ENCODE results near the gene NKAIN4. TPM values are rescaled to one million over a fixed set of nuclear protein-coding genes. Genes with fewer than 3 reads are reported as not detected.

NKAIN4 gene
- polyA plus RNA-seq, 3 donors = 21.8 to 41.3 (median 36.6) TPM

DNA sequence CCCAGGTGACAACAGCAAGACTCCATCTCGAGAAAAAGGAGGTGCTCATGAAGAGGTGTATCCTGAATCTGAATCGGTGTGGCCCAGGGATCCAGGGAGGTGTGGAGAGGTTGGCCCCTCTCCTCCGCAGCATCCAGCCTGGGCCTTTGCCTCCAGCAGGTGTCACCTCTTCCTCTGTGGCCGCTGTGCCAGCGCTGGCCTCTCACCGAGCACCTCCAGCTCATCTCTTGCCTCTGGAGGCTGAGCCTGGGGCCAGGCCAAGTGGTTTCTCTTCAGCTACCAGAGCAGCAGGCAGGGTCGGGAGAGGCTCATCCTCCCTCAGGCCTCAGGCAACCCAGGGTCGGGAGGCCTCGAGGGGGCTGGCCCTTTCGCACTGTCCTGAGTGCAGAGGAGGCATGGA lies 37.5 kb upstream of the NKAIN4 start:
- no peak for DNase-seq (ENCODE audit: extremely low read depth in 1 of 11, low read depth in 9 of 11, low spot score in 4 of 11)

DNA sequence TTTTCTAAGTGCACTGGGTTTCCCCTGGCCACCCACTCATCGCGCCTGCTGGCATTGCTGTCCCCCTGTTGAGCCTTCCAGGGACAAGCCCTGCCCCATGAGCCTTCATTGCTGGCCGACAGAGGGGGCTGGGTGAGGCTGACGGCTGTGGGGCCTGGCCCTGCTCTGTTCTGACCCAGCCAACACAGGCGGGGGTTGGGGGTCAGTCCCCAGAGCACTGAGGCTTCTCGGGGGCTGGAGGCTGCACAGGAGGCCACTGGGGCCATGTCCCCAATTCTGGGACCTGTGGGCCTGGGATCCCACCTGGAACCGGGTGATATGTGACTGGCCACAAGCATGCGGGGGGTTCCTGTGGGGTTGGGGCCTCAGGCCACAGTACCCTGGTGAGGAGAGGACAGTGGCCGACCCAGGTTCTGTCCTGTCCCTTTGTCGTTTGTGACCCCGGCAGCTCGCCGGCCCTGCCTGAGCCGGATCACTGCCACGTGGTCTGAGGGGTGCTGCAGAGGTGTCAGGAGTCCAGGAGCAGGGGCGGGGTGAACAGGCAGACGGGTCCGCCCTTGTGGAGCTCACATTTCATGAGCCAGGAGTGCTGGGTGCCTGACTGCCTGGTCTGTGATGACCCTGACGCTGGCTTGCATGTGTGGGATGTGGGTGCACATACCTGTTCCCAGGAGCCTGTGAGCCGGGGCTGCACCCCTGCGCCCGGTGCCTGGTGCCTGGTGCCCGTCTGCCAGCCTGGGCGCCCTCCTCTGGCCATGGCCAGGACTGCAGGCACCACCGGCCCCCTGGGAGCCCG lies 36.6 kb upstream of the NKAIN4 start:
- no peak for DNase-seq (ENCODE audit: extremely low read depth in 1 of 11, low read depth in 9 of 11, low spot score in 4 of 11)

DNA sequence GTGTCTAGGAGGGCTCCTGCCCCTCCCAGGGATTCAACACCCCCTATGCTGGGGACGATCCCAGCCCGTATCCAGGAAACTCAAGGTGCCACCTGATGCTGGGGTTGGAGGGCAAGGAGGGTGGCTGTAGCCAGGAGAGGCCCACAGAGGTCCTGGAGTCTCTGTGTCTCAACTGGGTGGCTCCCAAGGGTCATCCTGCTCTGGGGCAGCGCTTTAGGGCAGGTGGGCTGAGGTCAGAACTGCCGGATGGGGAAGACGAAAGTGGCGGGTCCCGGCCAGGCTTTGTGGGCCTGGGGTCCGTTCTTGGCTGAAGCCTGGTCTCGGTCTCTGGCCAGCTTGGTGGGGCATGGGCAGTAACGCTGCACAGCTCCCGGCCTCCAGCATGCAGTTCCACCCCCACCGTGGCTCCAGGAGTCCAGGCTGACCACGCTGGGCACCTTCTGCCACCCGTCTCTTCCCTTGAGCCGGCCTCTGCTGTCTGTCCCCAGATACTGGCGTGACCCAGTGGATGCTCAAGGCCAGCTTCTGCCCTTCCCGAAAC lies 35.9 kb upstream of the NKAIN4 start:
- no peak for DNase-seq (ENCODE audit: extremely low read depth in 1 of 11, low read depth in 9 of 11, low spot score in 4 of 11)

DNA sequence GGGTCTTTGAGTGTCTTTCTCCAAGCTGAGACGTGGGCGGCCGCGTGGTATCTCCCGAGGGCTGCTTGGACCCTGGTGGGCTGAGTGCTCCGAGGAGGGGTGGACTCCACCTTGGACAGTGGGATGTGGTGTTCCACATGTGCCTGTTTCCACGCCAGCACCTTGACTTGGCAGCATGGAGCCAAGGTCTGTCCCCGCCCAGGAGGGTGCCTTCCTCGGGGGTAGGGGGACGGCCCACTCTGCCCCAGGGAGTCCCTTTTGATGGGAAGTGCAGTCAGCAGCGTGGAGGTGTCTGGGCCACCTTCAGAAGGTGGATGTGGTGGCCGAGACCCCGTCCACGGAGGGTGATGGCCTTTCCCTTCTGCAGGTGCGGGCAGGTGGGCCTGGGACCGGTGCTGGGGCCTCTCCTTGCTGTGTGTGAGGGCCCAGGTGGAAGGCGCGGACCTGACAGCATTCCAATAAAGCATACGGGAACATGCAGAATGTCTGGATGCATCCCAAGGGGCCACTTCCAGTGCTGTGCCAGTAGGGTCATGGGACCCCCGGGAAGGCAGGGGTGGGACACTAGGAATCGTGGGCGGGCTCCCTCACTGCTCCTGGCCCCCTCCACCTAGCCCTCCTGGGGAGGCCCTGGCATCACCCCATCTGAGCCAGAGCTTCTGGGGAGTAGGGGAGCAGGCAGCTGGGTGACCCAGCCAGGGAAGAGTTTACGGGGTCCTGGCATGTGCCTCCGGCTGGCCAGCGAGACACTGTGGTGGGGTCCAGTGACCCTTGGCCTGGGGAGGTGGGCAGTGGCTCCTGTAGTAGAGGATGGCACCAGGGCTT lies 35.3 kb upstream of the NKAIN4 start:
- no peak for DNase-seq (ENCODE audit: extremely low read depth in 1 of 11, low read depth in 9 of 11, low spot score in 4 of 11)

DNA sequence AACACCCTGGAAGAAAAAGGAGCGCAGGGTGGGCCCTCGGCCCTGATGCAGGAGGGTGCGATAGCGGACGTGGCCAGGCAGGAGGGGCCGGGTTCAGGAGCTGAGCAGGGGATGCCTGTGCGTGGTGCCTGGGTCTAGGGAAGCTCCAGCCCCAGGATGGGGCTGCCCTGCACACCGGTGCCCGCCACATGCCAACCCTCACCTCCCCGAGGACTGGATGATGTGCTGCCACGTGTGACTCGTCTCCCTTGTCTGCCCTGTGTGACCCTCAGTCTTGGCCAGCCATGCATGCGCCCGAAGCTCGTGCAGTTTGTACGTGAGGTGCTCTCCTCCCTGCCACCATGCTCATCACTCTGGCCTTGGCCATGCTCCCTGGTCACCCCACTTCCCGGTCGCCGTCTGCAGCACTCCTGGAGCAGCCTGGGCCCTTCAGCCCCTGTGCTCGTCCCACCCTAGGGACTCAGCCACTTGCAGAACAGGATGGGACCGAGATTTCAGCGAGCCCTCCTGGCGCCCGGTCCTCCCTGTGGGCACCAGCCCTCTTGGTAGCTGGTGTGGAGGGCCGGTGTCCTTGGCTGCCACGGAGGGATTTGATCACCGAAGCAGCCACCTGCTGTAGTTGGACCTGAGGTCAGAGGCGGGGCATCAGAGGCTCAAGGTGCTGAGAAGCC lies 34.5 kb upstream of the NKAIN4 start:
- DNase-seq (ENCODE audit: extremely low read depth in 1 of 11, low read depth in 9 of 11, low spot score in 4 of 11) = no peak

DNA sequence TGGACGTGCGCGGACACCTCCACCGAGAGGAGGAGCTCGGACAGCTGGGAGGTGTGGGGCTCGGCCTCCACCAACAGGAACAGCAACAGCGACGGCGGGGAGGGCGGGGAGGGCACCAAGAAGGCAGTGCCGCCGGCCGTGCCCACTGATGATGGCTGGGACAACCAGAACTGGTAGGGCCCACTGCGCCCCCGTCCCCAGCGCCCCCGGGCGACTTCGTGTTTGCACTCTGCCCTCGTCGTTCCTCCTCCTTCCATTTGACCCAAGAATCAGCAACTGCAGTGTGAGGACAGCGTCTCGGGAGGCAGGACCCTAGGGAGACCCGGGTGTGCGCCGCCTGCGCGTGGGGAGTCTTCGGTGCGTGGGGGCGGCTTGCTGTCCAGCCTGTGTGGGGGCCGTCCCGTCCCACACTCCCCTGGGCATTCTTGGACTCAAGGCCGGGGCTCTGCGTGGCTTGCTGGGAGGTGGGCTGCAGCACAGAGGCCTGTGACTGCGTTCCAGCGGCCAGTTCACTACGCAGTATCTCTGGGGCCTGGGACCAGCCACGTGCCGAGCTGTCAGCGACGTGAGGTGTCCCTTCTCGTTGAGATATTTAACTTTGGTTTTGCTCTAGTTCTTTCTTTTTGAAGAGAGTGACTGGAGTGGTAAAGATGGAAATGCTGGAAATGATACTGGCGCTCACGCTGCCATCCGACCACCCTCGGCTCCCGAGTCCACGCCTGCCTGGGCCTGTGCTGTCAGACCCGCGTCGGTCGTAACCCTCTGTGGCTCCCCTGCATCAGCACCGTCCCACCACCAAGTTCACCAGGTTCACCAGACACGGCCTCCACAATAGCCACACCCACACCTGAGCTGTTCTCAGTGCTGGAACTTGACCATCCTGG lies 33.7 kb upstream of the NKAIN4 start:
- no peak for DNase-seq (ENCODE audit: extremely low read depth in 1 of 11, low read depth in 9 of 11, low spot score in 4 of 11)

DNA sequence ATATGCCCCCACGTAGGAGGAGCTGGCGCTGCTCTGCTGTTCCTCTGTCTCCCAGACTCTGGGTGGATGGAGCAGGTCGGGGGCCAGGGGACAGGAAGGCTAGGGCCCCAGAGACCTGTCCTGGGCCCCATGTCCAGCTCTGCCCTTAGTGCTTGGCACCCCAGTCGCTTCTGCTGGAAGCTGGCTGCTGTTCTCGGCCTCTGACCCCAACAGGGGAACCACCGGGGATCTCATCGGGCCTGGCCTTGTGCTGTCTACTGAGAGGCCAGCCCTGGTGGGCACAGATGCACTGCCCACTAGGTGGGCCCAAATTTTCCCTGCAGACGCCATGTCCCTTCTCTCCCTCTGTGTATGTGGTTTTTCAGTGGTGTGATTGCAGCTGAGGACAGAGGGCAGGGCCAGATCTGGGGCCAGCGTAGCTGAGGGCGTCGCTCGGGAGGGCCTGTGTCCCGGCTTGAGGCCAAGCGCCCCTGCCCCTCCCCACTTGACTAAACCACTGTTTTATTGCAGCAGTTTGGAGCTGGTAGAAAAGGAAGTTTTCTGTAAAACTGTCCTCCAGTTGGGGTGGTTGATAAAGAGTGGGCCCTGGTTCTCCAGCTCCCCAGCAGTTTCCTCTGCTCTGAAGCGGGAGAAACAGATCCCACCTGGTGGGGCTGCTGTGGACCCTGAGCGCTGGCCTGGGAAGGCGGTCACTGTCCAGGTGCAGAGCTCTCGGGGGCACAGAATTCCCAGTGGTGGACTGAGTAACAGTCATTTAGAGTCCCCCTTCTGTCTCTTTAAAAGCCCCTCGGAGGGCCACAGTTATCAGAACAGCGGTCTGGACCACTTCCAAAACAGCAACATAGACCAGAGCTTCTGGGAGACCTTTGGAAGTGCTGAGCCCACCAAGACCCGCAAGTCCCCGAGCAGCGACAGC lies 32.8 kb upstream of the NKAIN4 start:
- no peak for DNase-seq (ENCODE audit: extremely low read depth in 1 of 11, low read depth in 9 of 11, low spot score in 4 of 11)

DNA sequence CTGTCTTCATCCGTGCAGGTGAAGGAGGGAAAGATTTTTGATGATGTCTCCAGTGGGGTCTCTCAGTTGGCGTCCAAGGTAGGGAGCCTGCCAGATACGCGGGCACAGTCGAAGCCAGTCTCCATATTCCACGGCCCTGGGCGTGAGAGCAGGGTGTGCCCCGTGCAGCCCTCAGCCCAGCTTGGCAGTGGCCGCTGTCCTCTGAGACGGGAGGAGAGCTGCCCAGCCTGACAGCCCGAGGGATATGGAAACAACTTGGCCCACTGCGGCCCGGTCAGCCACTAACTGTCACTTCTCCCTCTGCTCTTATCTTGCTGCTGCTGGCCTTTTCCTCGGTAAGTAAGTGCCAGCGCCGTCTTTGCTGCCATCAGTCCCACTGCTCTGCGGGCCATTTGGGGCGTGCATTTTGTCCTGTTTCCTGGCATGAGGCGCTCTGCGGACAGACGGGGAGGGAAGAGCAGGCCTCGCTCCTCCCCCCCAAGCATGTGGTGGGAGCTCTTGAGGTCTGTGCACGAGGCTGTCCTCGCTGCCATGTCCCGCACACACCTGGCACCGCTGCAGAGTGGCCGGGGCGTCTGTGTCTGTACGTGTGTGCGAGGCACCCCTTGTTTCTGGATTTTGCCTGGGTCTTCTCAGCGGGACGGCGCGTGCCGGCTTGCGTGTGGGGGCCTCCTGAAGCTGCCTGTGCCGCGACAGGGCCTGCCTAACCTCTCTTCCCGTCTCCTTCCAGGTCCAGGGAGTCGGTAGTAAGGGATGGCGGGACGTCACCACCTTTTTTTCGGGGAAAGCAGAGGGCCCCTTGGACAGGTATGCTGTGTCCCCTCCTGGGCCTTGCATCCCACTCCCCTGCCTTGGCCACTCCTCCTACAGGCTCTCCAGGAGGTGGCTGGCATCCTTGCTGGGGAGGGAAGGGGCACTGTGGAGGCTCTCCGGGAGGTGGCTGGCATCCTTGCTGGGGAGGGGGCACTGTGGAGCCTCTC lies 31.7 kb upstream of the NKAIN4 start:
- DNase-seq (ENCODE audit: extremely low read depth in 1 of 11, low read depth in 9 of 11, low spot score in 4 of 11) = no peak

DNA sequence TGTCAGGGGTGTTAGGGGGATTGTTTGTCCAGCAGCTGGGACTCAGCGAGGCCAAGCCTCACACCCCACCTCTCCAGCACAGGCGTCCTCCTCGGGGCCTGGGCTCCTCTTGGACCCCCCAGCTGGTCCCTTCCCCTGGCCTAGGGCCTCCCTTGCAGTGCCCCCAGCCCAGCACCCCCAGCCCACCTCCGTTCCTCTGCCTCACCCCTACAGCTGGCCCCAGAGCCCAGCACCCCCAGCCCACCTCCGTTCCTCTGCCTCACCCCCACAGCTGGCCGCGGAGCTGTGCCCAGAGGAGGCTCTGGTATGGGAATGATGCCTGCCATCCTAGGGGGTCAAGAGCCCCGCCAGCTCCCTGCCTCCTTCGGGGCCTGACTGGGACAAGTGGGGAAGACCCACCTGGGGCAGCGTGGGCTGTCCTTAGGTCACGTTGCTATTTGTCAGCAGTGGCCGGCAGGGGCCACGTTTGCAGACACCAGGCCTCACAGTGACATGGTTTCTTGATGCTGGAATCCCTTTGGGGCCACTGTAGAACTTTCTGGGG lies 30.8 kb upstream of the NKAIN4 start:
- DNase-seq (ENCODE audit: extremely low read depth in 1 of 11, low read depth in 9 of 11, low spot score in 4 of 11) = no peak

DNA sequence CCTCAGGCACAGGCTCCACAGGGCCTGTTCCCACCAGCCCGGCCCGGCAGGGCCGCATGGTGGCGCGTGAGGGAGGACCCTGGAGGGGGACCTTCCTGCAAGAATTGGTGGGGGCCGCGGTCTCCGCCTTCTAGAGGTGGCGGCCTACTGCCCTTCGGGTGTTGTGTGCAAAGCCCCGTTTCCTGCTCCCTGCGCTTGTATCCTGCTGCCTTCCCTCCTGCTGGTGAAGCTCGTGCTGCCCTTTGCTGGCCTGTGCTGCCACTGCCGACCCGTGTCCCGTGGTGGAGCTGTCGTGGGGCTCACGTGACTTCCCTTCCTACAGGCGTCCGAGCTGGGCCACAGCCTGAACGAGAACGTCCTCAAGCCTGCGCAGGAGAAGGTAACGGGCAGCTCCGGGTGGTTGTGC lies 30.3 kb upstream of the NKAIN4 start:
- DNase-seq (ENCODE audit: extremely low read depth in 1 of 11, low read depth in 9 of 11, low spot score in 4 of 11) = no peak

DNA sequence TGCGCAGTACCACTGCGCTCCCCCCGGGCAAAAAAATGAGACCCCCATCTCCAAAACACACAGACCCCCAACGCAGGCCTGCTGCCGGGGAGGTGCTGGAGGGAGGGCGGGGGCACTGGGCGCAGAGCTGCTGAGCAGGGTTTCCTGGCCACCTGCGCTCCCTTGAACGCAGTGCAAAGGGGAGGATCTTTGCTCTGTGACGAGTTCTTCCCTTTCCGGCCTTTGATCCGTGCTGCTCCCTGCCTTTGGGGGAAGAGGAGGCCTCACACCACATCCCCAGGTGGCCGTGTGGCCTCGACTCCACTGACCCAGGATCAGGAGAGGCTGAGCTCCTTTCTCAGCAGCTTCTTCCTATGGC lies 29.8 kb upstream of the NKAIN4 start:
- DNase-seq (ENCODE audit: extremely low read depth in 1 of 11, low read depth in 9 of 11, low spot score in 4 of 11) = no peak

DNA sequence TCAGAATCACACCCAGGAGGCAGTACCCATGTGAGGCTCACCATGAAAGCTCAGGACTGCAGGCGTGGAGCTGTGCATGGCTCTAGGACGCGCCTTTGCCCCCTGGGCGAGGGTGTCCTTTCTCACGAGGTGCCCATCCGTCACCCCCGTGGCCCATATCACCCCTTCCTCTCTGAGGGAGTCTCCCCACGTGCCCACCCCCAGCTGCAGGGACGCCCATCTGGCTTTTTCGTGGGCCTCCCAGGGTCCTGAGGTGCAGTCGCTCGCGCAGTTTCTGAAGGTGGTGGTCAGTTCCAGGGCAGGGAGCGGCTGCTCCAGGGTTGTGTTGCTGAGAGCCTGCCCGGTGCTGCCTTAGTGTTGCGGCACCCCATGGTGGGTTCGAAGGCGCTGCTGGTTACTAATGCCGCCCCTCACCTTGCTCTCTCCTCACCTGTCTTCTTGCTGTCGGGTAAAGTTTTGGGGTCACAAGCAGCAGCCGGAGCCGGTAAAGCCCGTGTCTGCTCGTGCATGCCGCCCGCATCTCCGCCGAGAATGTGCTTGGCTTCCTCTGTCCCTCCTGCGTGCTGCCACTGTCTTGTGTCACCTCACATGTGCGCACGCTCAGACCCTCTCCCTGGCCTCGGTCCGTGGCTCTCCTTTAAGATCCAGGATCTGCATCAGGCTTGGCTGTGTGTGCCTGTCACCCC lies 29.3 kb upstream of the NKAIN4 start:
- DNase-seq (ENCODE audit: extremely low read depth in 1 of 11, low read depth in 9 of 11, low spot score in 4 of 11) = no peak

DNA sequence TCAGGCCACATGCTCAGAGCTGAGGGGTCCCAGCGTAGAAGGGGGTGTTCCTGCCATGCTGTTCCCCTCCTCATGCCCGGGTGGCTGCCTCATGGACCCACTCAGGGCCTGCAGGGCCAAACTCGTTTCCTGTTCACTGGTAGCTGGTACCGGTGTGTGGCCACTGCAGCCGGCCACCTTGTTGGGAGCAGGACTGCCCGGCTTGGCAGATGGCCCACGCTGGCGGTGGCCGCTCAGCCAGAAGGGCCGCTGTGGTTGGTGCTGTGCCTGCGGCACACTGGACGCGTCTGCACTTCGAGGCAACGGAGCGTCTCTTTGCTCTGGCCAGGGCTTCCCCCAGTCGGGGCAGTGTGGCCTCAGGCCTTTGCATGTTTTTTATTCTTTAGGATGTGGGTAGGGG lies 28.7 kb upstream of the NKAIN4 start:
- no peak for DNase-seq (ENCODE audit: extremely low read depth in 1 of 11, low read depth in 9 of 11, low spot score in 4 of 11)

DNA sequence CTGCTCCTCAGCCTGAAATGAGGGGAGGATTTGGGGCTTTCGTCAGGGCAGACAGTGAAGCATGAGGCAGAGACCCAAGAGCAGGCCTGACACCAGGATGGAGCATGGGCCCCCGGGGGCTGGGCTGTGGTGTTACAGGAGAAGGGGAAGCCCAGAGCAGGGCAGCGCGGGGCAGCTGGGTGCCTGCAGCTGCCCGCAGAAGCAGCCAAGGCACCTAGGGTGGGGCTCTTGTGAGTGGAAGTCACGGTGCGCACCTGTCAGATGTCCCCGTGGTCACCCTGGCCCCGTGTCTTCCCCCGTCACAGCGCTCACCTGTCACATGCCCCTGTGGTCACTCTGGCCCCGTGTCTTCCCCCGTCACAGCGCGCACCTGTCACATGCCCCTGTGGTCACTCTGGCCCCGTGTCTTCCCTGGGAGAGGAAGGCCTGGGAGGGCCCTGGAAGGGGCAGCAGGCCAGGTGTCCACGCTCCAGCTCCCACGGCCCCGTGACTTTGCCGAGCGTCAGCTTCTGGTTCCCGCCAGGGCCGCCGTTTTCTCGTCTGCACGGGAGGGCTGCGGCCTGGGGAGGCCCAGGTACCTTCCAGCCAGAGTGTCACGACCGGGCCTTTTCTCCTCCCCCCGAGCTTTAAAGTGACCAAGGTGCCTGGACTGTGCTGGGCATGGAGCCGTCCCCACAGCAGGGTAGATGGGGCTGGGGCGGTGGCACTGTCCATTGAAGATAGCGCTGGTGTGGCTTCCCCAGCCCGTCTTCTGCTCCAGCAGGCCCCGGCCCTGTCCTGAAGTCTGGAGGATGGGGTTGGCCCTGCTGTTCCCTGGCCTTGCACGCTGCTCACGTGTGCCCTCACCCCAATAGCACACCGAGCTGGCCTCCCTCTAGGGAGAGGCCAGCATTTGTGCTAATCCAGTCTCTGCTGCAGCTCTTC lies 27.7 kb upstream of the NKAIN4 start:
- DNase-seq (ENCODE audit: extremely low read depth in 1 of 11, low read depth in 9 of 11, low spot score in 4 of 11) = no peak

Measured in renal cortex interstitium (tissue), 11 donors.